ENCODE measurements around the gene TRHDE.
"Not testable (repeated sequence)": the region's sequence is repeated elsewhere in the genome, so short reads cannot be mapped to it uniquely, and the experiment has no call there.

TRHDE gene

DNA sequence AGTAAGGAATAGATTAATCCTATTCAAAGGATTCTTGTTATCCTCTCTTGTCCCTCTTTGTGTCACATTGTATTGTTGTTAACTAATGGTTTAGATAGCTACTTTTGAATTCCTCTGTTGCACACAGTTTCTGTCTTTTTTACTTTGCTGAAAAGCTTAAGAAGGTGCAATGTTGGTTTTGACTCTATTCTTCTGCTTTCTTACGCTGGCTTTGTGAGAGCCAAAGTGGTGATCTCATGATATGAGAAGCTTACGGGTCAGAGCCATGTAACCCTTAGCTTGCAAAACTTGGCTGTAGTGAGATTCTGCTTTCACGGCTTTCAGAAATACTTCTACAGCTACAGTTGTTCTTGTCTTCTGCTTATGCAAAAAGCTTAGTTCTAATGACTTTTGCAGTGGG, 239.7 kb downstream of the TRHDE start:
- DNase-seq (ENCODE audit: low read depth): peak; percentile 31

DNA sequence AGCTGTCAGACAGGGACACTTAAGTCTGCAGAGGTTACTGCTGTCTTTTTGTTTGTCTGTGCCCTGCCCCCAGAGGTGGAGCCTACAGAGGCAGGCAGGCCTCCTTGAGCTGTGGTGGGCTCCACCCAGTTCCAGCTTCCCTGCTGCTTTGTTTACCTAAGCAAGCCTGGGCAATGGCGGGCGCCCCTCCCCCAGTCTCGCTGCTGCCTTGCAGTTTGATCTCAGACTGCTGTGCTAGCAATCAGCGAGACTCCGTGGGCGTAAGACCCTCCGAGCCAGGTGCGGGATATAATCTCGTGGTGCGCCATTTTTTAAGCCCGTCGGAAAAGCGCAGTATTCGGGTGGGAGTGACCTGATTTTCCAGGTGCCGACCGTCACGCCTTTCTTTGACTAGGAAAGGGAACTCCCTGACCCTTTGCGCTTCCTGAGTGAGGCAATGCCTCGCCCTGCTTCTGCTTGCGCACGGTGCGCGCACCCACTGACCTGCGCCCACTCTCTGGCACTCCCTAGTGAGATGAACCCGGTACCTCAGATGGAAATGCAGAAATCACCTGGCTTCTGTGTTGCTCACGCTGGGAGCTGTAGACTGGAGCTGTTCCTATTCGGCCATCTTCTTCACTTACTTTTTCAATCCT, 248.0 kb downstream of the TRHDE start:
- DNase-seq (ENCODE audit: low read depth): not testable (repeated sequence)

DNA sequence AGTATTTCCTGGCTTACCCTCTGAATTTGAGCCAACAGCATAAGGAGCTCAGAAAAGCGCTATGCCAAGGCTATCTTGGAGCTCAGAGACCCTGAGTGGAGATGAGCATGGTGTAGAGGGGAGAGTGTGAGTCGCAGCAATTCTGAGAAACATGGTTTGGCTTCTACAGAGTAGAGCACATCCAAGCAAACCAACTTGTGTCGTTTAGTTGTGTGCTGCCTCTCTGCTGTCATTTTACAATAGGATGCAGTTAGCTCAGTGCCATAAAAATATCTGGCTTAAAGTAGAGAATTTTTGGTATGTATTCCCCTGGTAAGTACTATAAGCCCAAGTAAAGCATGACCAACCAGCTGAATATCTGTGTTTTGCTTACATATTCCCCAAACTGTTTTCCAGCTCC, 249.2 kb downstream of the TRHDE start:
- DNase-seq (ENCODE audit: low read depth): no peak

DNA sequence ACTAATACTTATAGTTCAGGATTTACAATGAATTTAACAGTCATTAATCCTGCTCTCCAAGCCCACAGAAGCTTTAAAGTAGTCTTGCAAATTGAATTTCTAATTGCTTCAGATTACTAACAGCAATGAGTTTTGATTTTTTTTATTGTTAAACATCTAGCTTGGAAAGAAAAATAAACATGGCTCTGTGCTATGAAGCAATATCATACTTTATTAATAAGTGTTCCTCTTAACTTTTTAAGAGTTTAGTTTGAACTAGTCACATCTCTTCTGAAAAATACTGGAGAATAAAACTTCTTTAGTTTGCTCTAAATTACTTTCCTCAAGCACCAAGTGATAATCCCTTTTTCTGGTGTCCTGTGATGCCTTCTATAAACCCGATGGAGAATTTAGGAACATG, 250.2 kb downstream of the TRHDE start:
- no peak for DNase-seq (ENCODE audit: low read depth)

DNA sequence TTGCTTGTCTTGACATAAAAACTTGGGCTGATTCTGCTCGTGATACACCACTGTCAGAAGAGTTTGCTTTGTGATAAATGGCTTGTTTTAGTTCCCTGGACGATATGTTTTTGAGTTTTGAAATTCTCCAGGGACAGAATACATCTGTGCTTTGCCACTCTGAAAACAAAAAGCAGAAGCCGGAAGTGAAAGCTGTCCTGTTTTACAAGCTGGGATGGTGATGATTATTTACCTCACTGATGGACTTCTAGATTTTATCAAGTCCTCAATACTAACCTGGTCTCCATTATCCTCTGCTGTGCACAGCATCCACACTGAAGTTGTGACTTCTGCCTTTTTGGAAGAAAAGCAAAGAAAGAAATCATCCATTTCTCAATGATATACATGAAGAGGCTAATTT, 251.6 kb downstream of the TRHDE start:
- no peak for DNase-seq (ENCODE audit: low read depth)

DNA sequence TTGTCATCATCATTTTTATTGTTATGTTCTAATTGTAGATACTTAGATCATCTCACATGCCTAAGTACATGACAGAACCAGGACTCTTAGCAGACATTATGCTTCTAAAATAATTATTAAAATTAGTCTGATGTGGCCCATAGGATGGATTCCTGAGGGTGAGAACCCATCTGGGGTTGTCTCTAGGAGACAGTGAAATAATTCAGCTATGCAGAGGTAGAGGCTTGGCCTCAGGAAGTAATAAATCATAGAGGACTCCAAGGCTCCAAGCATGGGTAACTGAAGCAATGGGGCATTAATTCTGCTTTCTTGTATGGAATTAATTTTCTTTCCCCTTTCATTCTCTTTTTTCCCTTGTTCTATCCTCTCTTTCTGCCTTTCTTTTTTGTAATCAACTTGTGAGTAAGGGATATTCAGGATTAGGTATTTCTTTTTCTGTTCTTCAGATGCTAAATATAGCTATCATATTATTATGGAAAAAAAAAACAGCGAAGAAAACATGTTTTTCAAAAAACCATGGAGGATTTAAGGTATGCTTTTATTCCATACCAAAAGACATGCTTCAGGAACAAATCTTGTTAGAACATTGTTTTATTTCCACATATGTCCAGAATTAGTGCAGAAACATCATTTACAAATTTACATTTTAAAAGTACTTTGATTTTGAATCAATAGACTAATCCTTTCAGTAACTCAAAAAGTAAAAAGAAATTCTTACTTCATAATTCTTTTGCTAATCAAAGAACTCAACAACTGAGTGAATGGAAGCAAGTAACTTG, 263.2 kb downstream of the TRHDE start:
- no peak for DNase-seq (ENCODE audit: low read depth)

DNA sequence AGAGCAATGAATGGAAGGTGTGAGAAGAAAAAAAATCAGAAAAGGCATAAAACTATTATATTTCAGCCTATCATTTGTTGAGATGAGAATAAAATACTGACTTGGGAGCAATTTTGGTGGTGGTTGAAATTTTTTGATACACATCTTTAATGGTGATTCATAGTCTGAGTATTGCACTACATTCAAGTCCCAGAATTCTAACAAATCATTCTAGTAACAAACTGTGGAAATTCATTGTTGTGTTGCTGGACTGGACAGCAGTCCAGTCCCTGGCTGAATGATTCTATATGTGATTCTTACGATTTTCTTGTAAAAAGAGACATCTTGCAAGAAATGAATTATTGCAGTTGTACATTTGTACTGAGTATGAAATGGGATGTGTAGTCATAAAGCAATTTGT, 268.6 kb downstream of the TRHDE start:
- peak; percentile 18 for DNase-seq (ENCODE audit: low read depth)

DNA sequence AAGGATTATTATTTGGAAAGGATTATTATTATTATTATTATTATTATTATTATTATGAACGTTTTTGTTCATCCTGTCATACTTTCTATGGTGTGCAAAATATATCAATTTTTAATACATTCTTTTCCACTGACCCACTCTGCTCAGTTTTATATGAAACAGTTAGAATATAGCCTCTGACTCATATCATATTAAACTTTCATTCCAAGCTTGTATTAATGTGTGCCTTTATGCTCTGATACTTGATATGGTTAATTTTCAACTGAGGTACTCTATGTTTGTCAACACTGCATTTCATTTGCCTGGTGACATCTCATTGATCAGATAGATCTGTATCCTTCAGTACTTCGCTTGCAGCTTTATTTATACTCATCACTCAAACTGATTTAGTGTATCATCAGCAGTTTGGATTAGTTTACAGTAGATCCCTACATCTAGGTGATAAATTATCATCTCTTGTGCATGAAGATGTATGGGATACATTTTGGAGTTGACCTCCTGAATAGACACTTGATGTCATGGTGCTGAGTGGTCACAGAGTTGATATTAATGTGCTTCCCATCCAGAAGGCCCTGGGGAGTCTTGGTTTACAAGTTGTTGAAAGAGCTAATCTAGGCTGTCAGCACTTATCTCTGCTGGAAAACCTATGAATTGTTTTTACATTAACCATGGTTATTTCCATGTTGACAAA, 271.8 kb downstream of the TRHDE start:
- DNase-seq (ENCODE audit: low read depth): no peak

DNA sequence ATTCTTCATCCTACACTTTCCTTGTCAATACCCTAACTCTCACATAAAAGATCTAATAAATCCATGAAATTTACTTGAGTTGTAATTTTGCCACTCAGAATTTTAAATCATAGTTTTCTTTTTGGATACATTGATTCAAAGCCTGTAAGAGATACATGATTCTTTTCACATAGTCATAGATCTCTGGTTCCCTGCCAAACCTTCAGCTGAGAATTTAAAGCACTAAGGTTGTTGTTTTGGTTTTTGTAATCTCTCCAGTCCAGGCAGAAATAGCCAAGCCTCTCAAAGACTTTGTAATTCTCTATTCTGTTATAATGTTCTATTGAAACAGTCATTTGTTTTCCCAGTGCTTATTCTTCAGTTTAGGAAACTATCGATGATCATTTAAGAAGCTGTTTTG, 273.9 kb downstream of the TRHDE start:
- no peak for DNase-seq (ENCODE audit: low read depth)

DNA sequence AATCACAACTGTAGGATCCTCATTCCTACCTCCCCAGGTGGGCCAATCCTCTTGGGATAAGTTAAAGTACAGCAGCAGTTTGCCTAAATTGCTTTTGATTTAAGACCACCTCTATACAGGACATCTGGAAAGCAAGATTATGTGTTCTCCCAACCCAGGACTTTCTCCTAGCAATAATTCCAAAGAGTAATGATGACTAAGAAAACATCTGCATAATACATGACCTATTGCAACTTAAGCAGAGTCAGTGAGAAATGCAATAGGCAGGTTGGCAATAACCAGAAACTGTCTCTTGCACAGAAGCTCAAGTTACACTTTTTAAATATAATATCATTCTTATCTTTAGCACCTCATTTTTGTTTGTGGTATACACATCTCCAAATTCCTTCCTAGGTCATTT, 275.4 kb downstream of the TRHDE start:
- DNase-seq (ENCODE audit: low read depth): no peak

DNA sequence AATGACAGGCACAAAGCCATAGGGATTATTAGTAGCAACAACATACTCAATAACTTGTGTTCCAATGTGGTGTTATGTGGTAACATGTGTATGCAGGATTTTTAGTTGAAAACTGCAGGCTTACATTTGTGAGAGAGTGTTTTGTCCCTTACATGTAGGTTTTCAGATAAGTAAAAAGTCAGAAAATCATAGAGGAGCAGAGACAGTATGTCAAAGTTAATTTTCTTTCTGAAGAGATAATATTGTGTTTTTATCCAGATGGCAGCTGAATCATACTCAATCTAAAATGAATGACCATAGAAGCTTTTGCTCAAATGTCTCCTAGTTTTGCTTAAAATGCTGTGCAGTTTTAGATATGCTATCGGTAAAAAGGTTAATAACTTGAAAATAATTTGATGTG, 277.0 kb downstream of the TRHDE start:
- DNase-seq (ENCODE audit: low read depth): no peak

DNA sequence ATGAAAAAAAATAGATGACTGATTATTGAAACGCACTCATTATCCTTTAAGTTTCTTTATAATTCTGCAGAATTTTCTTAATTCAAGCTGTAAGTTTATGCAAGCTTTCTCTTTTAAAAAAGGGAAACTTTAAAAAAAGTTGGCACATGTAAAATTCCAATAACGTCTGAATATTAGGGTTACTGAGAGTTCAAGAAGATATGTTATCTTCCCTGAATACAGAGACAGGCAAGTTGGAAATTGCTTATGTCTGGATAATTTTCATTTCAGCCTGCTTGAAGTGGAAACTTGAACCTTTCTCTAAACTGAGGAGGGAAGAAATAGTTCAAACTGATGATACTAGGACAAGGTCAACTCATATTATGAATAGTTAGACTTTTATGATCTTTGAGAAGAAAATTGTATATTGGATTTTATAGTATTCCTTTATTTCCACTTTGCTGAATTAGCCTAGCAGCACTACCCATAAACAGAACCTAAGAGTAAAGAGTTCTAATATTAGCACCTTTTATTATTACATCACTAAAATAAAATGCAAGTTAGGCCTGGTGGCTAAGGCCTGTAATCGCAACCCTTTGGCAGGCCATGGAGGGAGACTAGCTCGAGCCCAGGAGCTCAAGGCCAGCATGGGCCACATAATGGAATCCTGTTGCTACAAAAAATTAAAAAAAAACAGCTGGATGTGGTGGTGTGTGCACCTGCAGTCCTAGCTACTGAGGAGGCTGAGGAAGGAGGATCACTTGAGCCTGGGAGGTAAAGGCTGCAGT, 288.0 kb downstream of the TRHDE start:
- no peak for DNase-seq (ENCODE audit: low read depth)

DNA sequence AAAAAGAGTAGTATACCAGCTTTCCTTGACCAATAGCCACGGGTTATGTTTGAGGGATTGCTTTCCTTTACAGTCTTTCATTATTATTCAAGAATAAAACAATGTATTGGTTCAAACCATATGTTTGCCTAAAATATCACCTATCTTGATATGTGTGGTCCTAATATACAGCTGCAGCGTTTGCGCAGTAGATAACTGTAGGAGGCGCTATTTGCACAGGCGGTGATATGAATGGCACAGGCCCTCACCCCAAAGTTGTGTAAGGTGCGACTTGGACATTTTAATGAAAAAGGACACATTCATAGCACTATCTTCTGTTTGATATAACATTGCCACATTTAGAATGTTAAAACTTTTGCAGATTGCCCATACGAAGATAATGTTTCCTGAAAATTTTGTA, 298.4 kb downstream of the TRHDE start:
- DNase-seq (ENCODE audit: low read depth): no peak

DNA sequence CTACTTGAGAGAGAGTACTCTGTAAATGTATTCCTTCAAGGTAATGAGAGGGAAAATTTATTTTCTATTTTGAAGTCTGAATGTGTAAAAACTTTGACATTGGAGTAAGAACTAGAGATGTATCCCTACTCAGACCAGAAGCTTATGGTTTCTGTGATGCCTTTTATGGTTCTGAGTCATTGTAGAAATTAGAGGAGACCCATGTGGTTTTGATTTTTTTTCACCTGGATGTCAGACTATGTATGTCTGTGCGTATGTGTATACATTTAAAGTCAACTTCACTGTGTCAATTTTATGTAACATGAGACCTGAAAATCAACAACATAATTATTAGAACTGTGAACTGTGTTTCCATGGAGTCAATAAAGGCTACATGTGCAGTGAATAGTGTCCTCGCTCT, 302.0 kb downstream of the TRHDE start:
- DNase-seq (ENCODE audit: low read depth): no peak

DNA sequence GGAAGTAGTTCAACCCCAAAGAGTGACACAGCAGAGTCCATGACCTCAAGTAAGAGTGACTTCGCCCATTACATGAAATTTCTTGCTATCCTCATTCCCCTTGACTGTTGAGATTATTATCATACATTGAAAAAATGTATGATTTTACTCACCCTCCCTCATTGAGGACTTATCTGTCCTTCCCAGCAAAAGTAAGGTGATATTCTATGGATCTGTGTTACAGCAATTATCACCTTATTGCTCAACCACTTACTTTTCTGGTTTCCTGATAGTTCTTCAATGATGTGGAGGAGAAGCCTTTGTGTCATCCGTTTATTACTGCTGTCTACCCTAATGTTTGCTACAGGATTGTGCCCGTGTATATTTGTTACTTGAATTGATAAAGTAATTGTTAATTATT, 306.2 kb downstream of the TRHDE start:
- no peak for DNase-seq (ENCODE audit: low read depth)

DNA sequence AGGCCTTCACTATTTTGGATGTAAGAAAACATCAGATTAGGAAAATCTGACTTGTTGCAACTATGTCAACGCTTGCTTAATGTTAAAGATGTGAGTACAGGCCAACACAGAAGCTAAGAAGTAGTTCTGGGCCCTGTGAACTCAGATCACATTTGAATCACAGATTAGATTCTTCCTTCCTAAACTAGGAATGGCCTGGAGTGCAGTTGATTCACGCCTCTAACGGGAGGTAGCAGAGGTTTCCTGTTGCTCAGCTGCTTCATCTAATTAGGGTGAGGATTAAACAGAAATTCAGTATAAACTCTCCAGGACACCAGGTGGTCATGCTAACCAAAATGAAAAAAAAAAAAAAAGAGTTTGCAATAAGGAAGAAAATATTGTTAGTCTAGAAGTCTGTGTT, 314.3 kb downstream of the TRHDE start:
- no peak for DNase-seq (ENCODE audit: low read depth)

DNA sequence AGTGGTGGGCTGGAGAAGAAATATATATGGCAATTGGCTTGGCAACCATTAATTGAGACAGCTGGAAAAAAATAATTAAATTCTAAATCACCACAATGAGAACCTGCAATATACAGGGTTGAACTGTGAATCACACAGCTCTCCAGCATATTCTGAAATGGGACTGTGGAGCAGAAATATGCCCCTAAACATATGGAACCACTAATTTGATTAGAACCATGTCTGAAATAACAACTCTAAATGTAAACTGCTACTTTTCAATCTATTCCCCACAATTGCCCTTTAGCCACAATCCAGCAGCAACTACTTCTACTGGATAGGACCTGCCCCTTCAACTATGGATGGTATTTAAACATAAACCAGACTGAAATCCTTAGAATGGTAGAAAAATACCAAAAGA, 330.4 kb downstream of the TRHDE start:
- no peak for DNase-seq (ENCODE audit: low read depth)

DNA sequence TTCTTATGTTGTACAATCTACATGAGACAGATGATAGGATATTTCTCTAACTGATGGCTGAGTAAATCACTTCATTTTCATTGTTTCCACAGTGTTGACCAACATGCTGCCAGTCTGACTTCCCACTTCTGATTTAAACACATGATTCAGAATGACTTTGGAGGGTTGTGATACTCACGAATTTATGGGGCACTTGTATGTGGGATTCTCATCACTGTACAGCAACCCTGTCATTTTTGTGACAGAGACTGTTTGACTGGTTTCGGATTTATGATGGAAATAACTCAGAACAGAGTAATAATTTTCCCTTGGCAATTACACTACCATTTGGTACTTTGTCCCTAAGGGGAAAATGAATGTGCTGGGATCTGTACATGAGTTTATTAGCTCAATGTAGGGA, 333.8 kb downstream of the TRHDE start:
- no peak for DNase-seq (ENCODE audit: low read depth)

DNA sequence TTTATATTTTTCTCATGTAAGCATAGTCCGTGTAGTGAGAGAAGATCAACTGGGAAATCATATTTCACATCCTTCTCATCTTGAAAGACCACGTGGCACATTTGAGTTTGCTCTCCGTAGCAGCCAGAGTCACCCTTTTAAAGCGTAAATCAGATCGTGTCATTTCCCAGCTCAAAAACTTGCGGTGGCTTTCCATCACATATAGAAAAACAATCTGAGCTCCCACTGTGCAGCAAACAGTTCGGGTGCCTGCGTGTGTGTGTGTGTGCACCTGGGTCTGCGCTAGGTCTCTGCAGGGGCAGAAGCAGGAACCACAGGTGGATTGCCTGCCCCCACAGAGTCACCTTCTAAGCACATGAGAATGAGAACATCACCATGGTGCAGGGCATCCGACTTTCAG, 338.2 kb downstream of the TRHDE start:
- no peak for DNase-seq (ENCODE audit: low read depth)

DNA sequence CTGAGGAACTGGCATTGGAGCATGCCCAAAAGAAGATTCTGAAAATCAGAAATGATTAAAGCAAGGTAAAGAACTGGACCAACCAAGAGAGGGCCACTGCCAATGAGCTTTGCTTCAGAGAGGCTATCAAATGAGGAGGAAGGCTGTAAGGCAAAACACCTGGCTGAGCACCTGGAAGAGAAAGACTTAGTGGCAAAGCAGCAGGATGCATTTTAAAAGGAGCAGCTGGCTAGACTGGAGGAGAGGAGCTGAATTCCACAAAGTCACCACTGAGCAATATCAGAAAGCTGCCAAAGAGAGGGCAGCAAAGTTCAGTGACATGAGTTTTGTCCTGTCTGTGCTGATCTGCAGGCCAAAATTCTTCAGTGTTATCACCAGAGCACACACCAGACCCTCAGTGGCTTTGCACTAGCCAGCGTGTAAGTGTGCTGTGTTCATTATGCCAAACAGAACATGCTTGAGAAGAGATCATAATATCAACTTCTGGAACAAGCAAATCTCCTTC, 338.7 kb downstream of the TRHDE start:
- no peak for DNase-seq (ENCODE audit: low read depth)

DNA sequence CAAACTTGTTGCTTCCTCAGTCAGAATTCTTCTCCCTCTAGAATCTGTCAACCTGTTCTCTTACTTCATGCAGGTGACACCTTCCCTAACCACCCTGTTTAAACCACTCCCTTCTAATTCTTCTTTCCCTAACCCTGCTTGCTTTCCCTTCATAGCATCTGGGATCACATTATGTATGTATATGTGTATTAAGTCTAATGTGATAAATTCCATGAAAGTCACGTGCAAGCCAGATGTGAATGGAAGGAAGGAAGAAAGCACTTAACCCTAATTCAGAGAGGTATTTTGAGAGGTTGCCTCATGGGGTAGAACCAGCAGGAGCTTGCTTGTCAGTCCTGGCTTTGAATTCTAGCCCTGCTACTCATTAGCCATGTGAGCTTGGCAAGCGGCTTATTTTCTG, 340.0 kb downstream of the TRHDE start:
- no peak for DNase-seq (ENCODE audit: low read depth)

DNA sequence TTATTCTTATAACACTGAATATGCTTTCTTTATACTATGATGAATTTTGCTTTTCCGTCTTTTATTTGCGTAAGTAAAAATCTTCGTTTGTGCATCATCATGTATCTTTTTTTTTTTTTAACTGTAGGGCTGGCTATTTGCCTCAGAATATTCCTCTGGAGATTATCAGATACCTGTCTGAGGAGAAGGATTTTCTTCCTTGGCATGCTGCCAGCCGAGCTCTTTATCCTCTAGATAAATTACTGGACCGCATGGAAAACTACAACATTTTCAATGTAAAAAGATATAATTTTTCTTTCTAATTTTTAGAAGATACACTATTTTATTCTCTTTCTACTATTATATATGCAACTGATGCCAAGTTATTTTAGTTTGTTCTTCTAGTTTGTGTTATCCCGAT, 346.6 kb downstream of the TRHDE start:
- DNase-seq (ENCODE audit: low read depth): no peak

DNA sequence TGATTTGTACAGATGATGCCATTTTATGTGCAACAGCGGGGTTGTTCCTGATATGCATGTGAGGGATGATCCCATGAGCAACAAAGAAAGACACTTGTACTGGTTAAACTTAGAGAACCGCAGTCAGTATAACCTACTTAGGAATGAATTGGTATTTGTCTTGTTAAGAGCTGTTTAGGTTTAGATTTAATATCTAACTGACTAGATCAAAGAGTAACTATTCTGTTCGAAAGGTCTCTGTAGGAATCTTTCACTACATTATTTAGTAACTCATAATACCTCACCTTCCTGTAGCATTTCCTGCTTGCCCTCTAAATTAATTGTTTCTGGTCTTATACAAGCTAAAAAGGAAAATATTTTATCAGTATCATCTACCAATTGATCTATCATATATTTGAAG, 350.4 kb downstream of the TRHDE start:
- no peak for DNase-seq (ENCODE audit: low read depth)

Measured in GM04503 (cell line).